ENCODE data around the gene TBC1D14.
"Not testable (repeated sequence)": the region's sequence is repeated elsewhere in the genome, so short reads cannot be mapped to it uniquely, and the experiment has no call there.

TBC1D14 gene

GRCh38 chr4:7062816-7063215 is 153.2 kb downstream of the TBC1D14 start:
- DNase-seq (ENCODE audit: low spot score), result no peak

- DNase-seq (ENCODE audit: low spot score), result no peak
These were observed 153.7 kb downstream of the TBC1D14 start for GRCh38 chr4:7063362-7063761.

GRCh38 chr4:7066006-7066405 is 156.4 kb downstream of the TBC1D14 start:
- no peak for DNase-seq (ENCODE audit: low spot score)

GRCh38 chr4:7066493-7066892 is 156.9 kb downstream of the TBC1D14 start:
- DNase-seq (ENCODE audit: low spot score), result no peak

GRCh38 chr4:7067126-7067451 is 157.5 kb downstream of the TBC1D14 start:
- no peak for DNase-seq (ENCODE audit: low spot score)

GRCh38 chr4:7067452-7068278 is 158.0 kb downstream of the TBC1D14 start, which contains the start of gene GRPEL1:
GRPEL1 (minus strand) TSS chr4:7068064; CDS start chr4:7068032, 32 bp downstream.
- peak; percentile 93 for DNase-seq (ENCODE audit: low spot score)

- DNase-seq (ENCODE audit: low spot score), result no peak
These were observed 158.7 kb downstream of the TBC1D14 start for GRCh38 chr4:7068279-7068842.

GRCh38 chr4:7068883-7069282 is 159.3 kb downstream of the TBC1D14 start:
- DNase-seq (ENCODE audit: low spot score), result no peak

- peak; percentile 26 for DNase-seq (ENCODE audit: low spot score)
These were observed 161.3 kb downstream of the TBC1D14 start for GRCh38 chr4:7070729-7071511.

- no peak for DNase-seq (ENCODE audit: low spot score)
These were observed 163.4 kb downstream of the TBC1D14 start for GRCh38 chr4:7073059-7073458.

GRCh38 chr4:7073526-7074390 is 164.1 kb downstream of the TBC1D14 start:
- DNase-seq (ENCODE audit: low spot score), result peak; percentile 68

GRCh38 chr4:7074426-7074825 is 164.8 kb downstream of the TBC1D14 start:
- no peak for DNase-seq (ENCODE audit: low spot score)

- no peak for DNase-seq (ENCODE audit: low spot score)
These were observed 166.5 kb downstream of the TBC1D14 start for GRCh38 chr4:7075962-7076695.

- no peak for DNase-seq (ENCODE audit: low spot score)
These were observed 167.1 kb downstream of the TBC1D14 start for GRCh38 chr4:7076696-7077082.

- DNase-seq (ENCODE audit: low spot score), result no peak
These were observed 167.7 kb downstream of the TBC1D14 start for GRCh38 chr4:7077371-7077770.

- no peak for DNase-seq (ENCODE audit: low spot score)
These were observed 168.4 kb downstream of the TBC1D14 start for GRCh38 chr4:7078025-7078424.

- not testable (repeated sequence) for DNase-seq (ENCODE audit: low spot score)
These were observed 169.9 kb downstream of the TBC1D14 start for GRCh38 chr4:7079483-7079882.

- DNase-seq (ENCODE audit: low spot score), result not testable (repeated sequence)
These were observed 170.3 kb downstream of the TBC1D14 start for GRCh38 chr4:7079909-7080308.

All from COLO829 (cell line).